GM18870 (cell line): Measurements from ENCODE around the gene PRKACB.

Experiments
- ATAC-seq: cut with Tn5 transposase; IDR thresholded peaks from one replicate; pipeline ENCODE4 v1.9.1; 2021; ENCODE audit warnings: moderate library complexity; ENCODE audit not compliant: unreplicated experiment

Gene PRKACB

GRCh38 chr1:84155517-84155916, 11.4 kb downstream of the PRKACB start:
- ATAC-seq = no peak

DNA sequence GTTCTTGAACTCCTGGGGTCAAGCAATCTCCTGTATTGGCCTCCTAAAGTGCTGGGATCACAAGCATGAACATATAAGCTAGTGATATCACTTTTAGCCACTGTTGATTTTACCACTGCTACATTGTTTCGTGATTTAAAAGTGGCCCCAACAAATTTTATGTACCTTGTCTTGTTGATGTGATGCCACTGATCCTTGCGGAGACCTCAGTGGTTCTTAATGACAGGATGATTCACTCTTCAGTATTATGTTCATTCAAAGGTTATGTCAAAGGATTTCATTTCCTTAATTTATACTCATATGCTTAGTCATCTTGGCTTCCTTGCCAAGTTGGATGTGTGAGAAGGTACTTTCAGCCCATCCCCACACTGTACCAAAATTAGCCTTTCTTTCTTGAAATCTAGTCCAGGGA, 12.1 kb downstream of the PRKACB start:
- peak; percentile 36 for ATAC-seq

GRCh38 chr1:84159533-84160240, 15.6 kb downstream of the PRKACB start:
- ATAC-seq = no peak

DNA sequence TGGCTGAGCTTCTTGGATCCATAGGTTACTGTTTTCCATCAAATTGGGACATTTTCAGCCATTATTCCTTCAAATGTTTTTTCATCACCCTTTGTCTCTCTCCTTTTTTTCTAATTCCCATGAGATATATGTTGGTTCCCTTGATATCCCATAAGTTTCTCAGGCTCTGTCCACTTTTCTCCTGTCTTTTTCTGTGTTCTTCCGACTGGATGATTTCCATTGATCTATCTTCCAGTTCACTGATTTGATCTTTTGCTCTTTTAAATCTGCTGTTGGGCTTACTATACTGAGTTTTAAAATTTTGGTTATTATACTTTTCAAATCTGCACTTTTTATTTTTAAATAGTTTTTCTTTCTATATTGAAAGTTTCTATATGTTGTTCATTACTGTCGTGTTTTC, 18.2 kb downstream of the PRKACB start:
- ATAC-seq = no peak

DNA sequence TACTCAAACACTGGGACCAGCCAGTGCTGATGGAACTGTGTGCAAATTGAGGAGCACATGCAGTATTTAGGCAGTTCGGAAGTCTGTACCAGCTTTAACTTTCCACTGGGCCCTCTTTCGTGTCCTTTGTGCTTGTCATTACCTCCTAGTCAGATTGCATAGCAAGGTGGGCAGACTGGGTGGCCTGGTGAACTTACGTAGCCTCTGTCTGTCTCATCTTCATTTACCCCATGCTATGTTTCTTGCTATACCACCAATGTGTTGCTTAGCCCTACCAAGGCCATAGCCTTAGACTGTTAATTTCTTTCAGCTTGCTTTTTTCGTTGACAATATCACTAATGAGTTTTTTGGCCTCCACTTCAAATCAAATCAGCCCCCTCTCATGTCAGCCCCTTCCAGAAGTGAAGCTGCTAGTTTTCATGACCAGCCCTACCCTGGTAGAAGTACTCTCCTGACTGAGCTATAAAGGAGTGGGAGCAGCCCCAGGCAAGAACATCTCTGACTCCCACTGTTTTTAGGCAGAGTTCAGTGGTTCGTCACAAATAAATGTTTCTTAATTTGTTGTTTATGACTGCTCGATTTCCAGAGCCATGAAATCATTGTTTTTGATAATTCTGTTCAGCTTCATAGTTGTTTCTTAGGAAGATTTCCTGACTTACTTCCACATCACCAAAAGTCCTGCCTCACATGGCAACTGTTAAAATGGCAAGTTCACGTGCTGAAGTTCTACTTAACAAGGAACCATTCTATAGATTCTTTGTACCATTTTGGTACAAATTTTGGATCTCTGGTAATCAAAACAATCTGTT, 19.3 kb downstream of the PRKACB start:
- ATAC-seq = no peak

- ATAC-seq = no peak
These were observed 20.1 kb downstream of the PRKACB start for GRCh38 chr1:84164161-84164560.

- no peak for ATAC-seq
These were observed 20.5 kb downstream of the PRKACB start for GRCh38 chr1:84164567-84165021.

GRCh38 chr1:84165601-84166000, 21.5 kb downstream of the PRKACB start:
- no peak for ATAC-seq

DNA sequence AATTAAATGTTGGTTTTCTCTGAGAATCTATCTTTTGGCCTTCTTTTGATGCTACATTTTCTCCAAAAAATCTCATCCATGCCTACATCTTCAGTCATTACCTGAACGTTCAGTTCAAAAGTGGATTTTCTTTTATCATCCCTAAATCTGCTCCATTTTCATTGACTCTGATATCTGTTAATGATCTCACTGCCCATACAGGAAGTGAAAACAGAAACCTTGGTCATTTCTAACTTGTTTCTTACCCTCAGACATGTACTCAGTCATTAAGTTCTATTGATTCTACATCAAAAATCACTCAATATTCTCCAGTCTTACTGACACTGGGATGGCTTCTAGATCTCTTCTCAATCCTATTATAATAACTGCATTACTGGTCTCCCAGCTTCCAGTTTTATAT, 22.7 kb downstream of the PRKACB start:
- peak; percentile 97 for ATAC-seq

DNA sequence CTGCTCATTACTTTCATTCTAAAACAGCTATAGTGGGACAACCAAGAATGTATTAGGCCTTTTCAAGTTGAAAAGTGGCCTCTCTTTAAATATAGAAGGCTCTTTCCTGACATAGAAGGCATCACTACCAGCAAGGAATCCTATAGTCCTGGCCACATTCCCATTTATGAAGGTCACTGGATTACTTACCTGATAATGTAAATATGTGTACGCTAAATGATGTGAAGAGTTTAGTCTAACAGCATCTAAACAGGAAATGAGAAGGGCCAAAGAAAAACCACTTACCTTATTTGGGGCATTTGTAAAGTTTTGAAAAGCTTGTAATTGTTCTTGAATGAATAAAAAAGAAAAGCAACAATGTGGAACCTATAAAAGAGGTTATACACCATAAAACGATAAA, 24.7 kb downstream of the PRKACB start:
- ATAC-seq = no peak

DNA sequence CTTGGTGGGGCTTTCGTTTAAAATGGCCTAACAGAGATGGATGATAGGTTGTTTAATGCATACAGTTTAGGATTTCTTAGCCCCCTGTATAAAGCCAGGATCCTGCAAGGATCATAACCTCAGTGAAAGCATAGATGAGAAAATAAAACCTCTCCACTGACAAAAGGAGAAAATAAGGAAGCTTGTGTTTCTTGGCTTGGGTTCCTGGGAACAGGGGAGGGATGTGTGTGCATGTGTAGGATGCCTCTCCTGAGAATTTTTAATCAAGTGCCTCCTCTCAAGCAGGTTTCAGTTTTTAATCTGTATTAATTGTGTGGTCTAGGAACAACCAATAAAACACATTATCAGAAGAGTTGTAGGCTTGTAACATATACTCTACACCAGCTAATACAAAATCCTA, 26.1 kb downstream of the PRKACB start:
- no peak for ATAC-seq

DNA sequence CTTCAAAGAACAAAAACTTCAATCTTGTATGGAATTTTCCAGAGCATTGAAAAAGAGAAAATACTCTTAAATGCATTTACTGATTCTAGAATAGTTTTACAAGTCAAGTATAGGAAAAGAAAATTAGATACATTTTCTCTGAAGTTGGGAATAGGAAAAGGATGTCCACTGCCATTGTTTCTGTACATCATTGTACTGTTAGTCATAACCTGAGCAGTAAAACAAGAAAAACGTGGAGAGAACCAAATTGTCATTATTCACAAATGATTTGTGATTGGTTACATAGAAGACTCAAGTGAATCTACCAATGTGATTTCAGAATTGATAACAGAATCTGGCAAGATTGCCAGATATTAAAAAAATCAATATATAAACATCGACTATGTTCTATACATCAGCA, 27.4 kb downstream of the PRKACB start:
- no peak for ATAC-seq

GRCh38 chr1:84174051-84174556, 30.0 kb downstream of the PRKACB start:
- no peak for ATAC-seq

- ATAC-seq = no peak
These were observed 37.4 kb downstream of the PRKACB start for GRCh38 chr1:84181350-84182005.

DNA sequence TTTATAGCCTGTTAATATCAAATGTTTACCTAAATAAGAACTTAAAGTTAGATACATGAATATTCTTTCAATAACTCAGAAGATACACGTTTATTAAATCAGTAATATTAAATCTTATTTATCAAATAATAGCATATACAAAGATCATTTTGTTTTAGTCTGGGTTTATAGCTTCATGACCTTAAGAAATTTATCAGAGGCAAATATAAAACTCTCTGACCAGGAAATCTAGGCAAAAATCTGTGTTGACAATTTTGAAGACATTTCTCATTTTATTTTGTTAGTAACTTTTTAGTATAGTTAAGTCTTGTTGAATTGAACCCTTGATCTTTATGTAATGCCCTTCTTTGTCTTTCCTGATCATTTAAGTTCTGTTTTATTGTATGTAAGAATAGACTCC, 46.4 kb downstream of the PRKACB start:
- ATAC-seq = no peak

DNA sequence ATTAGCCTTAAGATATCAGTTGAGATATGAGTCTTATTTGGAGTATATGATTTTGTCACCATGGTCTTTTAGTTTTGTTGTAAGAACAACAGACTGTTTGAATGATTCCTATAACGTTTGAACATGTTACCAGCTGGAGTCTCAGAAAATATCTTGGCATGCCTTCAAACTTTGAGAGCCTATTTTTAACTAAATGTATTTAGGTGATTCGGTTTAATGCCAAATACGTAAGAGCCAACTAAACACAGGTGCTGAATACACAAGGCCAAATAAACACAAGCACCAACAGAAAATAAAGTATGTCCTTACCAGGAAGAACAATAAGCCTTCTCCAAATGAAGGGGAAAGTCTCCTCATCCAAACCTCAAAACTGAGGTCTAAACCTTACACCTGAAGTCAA, 48.6 kb downstream of the PRKACB start:
- no peak for ATAC-seq

- no peak for ATAC-seq
These were observed 54.8 kb downstream of the PRKACB start for GRCh38 chr1:84198832-84199231.

DNA sequence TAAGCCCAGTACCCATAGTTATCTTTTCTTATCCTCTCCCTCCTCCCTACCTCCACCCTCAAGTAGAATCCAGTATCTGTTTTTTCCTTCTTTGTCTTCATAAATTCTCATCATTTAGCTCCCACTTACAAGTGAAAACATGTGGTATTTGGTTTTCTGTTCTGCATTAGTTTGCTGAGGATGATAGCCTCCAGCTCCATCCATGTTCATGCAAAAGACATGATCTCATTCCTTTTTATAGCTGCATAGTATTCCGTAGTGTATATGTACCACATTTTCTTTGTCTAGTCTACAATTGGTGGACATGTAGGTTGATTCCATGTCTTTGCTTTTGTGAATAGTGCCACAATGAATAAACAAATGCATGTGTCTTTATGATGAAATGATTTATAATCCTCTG, 55.2 kb downstream of the PRKACB start:
- no peak for ATAC-seq

DNA sequence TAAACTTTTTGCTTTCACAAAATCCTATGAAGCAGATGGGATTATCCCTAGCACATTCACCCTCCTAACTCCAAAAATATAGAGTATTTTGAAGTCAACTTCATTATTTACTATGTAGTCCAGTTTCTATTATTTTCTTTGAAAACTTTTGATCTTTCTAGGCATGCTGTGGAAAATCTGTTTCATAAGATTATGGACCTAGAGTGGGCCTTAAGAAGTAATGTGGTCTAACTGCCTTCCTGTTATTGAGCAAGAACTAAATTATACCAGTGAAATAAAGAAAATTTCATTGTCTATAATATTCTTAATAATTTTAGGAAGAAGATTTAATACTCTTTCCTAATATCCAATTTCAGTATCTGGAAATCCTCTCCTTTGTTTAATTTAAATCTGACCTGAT, 58.1 kb downstream of the PRKACB start:
- no peak for ATAC-seq

DNA sequence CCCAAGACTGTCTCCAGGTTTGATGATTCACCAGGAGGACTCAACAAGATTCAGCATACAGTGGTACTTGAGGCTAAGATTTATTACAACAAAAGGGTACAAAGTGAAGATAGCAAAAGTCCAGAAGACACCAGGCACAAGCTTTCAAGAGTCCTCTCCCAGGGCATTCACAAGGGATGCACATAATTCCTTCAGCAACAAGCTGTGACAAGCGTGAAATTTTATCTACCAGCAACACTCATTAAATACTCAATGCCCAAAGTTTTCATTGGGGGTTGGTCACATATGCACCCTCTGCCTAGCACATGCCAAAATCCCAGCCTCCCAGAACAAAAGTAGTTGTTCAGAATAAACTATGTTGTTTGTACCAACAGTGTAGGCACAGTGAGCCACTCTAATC, 62.3 kb downstream of the PRKACB start:
- no peak for ATAC-seq

DNA sequence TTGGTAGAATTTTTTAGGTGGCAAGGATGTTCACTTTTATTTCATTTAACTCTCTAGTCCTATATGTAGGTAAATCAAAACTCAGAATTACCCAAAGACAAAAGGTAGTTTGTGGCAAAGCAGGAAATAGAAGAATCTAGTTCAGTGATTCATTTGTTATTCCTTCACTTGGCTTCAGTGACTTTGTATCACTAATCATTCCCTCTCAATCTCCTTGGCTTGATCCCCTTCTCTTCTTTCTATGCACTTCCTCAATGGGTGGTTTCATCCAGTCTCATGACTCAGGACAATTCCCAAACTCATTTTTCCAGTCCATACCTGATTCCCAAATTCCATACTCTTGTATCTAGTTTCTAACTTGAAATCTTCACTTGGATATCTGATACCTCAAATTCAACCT, 64.9 kb downstream of the PRKACB start:
- ATAC-seq = no peak
